ENCODE data around the gene SNAP47.

DNA sequence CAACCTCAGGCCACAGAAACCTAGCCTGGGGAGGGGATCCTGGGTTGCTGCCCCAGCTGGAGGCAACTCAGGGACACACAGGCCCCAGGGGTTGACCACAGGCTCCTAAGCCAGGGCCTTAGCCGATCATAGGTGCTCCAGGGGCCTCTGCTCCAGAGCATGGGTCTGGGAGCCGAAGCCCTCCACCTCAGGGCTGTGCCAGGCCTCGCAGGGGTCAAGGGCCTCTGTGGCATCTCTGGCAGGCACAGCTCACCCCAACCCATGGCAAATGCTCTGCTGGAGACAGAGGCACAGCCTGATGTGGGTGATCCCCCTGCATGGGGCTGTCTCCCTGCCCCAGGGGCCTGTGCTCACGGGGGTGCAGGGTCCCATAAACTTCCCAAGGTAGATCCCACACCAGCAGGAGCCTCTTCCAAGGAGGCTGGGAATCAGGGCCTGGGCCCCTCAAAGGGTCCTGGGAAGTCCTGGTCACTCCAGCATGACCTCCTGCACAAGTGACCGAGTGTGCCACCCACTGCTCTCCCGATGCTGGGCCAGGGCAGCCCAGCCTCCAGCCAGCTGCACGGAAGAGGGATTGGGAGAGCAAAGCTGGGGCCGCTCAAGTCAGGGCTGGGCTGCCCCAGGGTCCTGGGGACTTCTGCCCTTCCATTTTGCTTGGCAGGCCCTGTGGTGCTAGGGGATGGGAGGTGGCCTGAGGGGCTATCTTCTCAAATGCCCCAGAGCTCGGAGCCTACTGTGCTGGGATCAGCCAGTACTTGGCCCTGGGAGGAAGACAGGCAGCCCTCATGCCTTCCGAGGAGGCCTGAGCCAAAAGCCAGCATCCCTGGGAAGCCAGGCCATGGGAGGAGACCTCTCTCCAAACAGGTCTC lies 58.1 kb downstream of the SNAP47 start:
- TF ChIP-seq POLR2A (IDR thresholded peaks at IDR 0.05; ENCODE audit: low read depth, low read length) (no peak), TAF1 (IDR thresholded peaks at IDR 0.05; ENCODE audit: low read depth, low read length) (no peak)

Measured in GM12891 (cell line).